PC-9 (cell line): ENCODE results near the gene DCST2. TPM values are rescaled to one million over a fixed set of nuclear protein-coding genes. Genes with fewer than 3 reads are reported as not detected.

Experiments
- BruUV-seq: library from RNA; stranded (reverse); fragments of 400-500 nt; replicated peaks from 2 replicates; lab custom pipeline; 2021; lab: Mats Ljungman, UMichigan
- CTCF ChIA-PET: fragments of 300-600 bp; sonication (Branson Sonifier 250); formaldehyde crosslinking; loops from one replicate; lab custom pipeline; 2022; ENCODE audit warnings: antibody characterized with exemption; lab: Charles Lee
- POLR2A ChIA-PET: fragments of 300-600 bp; sonication (Branson Sonifier 250); formaldehyde crosslinking; loops from one replicate; lab custom pipeline; 2022; ENCODE audit warnings: antibody characterized with exemption; ENCODE audit not compliant: unreplicated experiment; lab: Charles Lee
- DNase-seq, 2 experiments: peaks; one replicate each; pipeline versions ENCODE4 v3.0.0 to v3.0.0-alpha.2; 2015 to 2022; ENCODE audit warnings: mixed read lengths in 1 of 2
- H2AFZ ChIP-seq: fragments of 200-600 bp; sonication (generic); 2 replicates; pipeline ENCODE4 v1.8.1; 2017; ENCODE audit warnings: antibody characterized with exemption
- H3F3A ChIP-seq: fragments of 200-600 bp; sonication (generic); 2 replicates; pipeline ENCODE4 v1.8.1; 2017; ENCODE audit warnings: antibody characterized with exemption, mild to moderate bottlenecking, low read depth; ENCODE audit not compliant: insufficient read depth
- H3K27ac ChIP-seq: fragments of 200-600 bp; sonication (generic); 2 replicates; pipeline ENCODE4 v1.6.1; 2016; ENCODE audit warnings: mixed run types
- H3K27me3 ChIP-seq: fragments of 200-600 bp; sonication (generic); 2 replicates; pipeline ENCODE4 v1.6.1; 2016; ENCODE audit warnings: low read depth, mixed run types; ENCODE audit not compliant: insufficient read depth
- H3K36me3 ChIP-seq: fragments of 200-600 bp; sonication (generic); 2 replicates; pipeline ENCODE4 v1.6.1; 2016; ENCODE audit warnings: low read depth, mixed run types
- H3K4me1 ChIP-seq: fragments of 200-600 bp; sonication (generic); replicated peaks from 2 replicates; pipeline ENCODE4 v1.6.1; 2016; ENCODE audit warnings: mixed run types; ENCODE audit not compliant: insufficient read depth
- H3K4me2 ChIP-seq: fragments of 200-600 bp; sonication (generic); 2 replicates; pipeline ENCODE4 v1.6.1; 2017; ENCODE audit warnings: mixed run types
- H3K4me3 ChIP-seq: fragments of 200-600 bp; sonication (generic); 2 replicates; pipeline ENCODE4 v1.6.1; 2016; ENCODE audit warnings: mixed run types
- H3K79me2 ChIP-seq: fragments of 200-600 bp; sonication (generic); 2 replicates; pipeline ENCODE4 v1.6.1; 2017; ENCODE audit warnings: low read depth, mixed run types
- H3K9me2 ChIP-seq: fragments of 200-600 bp; sonication (generic); 2 replicates; pipeline ENCODE4 v1.8.1; 2017; ENCODE audit warnings: mild to moderate bottlenecking; ENCODE audit not compliant: insufficient read depth
- H3K9me3 ChIP-seq: fragments of 200-600 bp; sonication (generic); 2 replicates; pipeline ENCODE4 v1.8.1; 2016; ENCODE audit warnings: low read depth; ENCODE audit not compliant: insufficient read depth
- H4K20me1 ChIP-seq: fragments of 200-600 bp; sonication (generic); 2 replicates; pipeline ENCODE4 v1.8.1; 2017; ENCODE audit not compliant: insufficient read depth
- CTCF ChIP-seq: fragments of 200-600 bp; sonication (generic); conservative IDR thresholded peaks from 2 replicates; pipeline ENCODE4 v1.6.1; 2017; ENCODE audit warnings: mixed run types, antibody characterized with exemption, mild to moderate bottlenecking, moderate library complexity
- EZH2 ChIP-seq: fragments of 200-600 bp; sonication (generic); IDR thresholded peaks from 2 replicates; pipeline ENCODE4 v1.8.0; 2017; ENCODE audit warnings: antibody characterized with exemption, low read depth
- intact Hi-C: fragments of 100-400 bp; cut with micrococcal nuclease; formaldehyde crosslinking; loops from one replicate; pipeline ENCODE4 v1.10.0; 2022; ENCODE audit not compliant: unreplicated experiment
- total RNA-seq: library from RNA; stranded (reverse); gene quantifications from 2 replicates; pipeline ENCODE4 v1.2.3, GENCODE V29; 2021

Gene DCST2
- total RNA-seq, 1 experiment from 2014 or later, result 4.4 TPM

- H4K20me1 ChIP-seq, result no peaks in the 10 kb centered on the region
- ChIA-PET POLR2A (interaction anchor here (0.5 to 0.7 kb wide), 3 partner anchors 7 to 1449 kb away, joined by 3 to 5 read pairs (median 4); partner anchors contain the start of gene LENEP), CTCF (no interaction called here)
- peak overlapping the region; percentile 90 for H3K4me2 ChIP-seq
- peaks cover 30% of the 10 kb centered on the region for H3F3A ChIP-seq
- no peaks in the 10 kb centered on the region for H3K9me3 ChIP-seq
- peak overlapping the region; percentile 80 for H3K4me3 ChIP-seq
- peaks cover 40% of the 10 kb centered on the region for H3K79me2 ChIP-seq
- TF ChIP-seq CTCF (no peak), EZH2 (no peak)
- H2AFZ ChIP-seq, result peak overlapping the region; percentile 76
- H3K9me2 ChIP-seq, result no peaks in the 10 kb centered on the region
- DNase-seq, result peak; percentile 84 to 98
- H3K27me3 ChIP-seq, result no peaks in the 10 kb centered on the region
- intact Hi-C loops, result loop anchor here (1.0 to 5.0 kb wide), 4 partner anchors 28 to 64 kb away; partner anchors contain the start of genes PMVK and PYGO2
- peaks cover 22% of the 10 kb centered on the region for H3K4me1 ChIP-seq
- H3K36me3 ChIP-seq, result no peaks in the 10 kb centered on the region
- no TSS peak for BruUV-seq
- H3K27ac ChIP-seq, result peak overlapping the region; percentile 72
Observed at GRCh38 chr1:155000726-155001424, 32.7 kb downstream of the DCST2 start.

- Histone ChIP-seq H3K36me3 (no peaks in the 10 kb centered on the region), H3F3A (peaks cover 27% of the 10 kb centered on the region; the same call in 1 of the 2 replicates), H2AFZ (peak overlapping the region; percentile 76; the same call in 1 of the 2 replicates), H3K27me3 (no peaks in the 10 kb centered on the region), H3K4me2 (peak overlapping the region; percentile 90), H3K9me3 (no peaks in the 10 kb centered on the region), H4K20me1 (no peaks in the 10 kb centered on the region), H3K79me2 (peaks cover 35% of the 10 kb centered on the region), H3K4me1 (peaks cover 27% of the 10 kb centered on the region), H3K4me3 (peak overlapping the region; percentile 80), H3K27ac (peak overlapping the region; percentile 72), H3K9me2 (no peaks in the 10 kb centered on the region)
- ChIA-PET POLR2A (no interaction called here), CTCF (interaction anchor here (0.7 kb wide), 1 partner anchor 271 kb away, joined by 4 read pairs; no protein-coding TSS in a partner anchor)
- BruUV-seq, result no TSS peak
- no peak for DNase-seq
- intact Hi-C loops, result loop anchor here (2.0 to 5.0 kb wide), 2 partner anchors 38 to 64 kb away; partner anchors contain the start of genes PMVK and PYGO2
- no peak for TF ChIP-seq CTCF
- no peak for TF ChIP-seq EZH2
Observed at GRCh38 chr1:155000411-155000725, 33.2 kb downstream of the DCST2 start.

GRCh38 chr1:154999571-155000410, 33.8 kb downstream of the DCST2 start:
- H3K79me2 ChIP-seq, result peaks cover 29% of the 10 kb centered on the region
- H3K4me3 ChIP-seq, result peak overlapping the region; percentile 80
- POLR2A ChIA-PET, result no interaction called here
- H3K4me2 ChIP-seq, result peak overlapping the region; percentile 90
- DNase-seq, result no peak
- no peaks in the 10 kb centered on the region for H3K9me2 ChIP-seq
- no peaks in the 10 kb centered on the region for H3K36me3 ChIP-seq
- CTCF ChIA-PET, result interaction anchor here (0.7 kb wide), 2 partner anchors 25 to 270 kb away, joined by 4 read pairs; no protein-coding TSS in a partner anchor
- TF ChIP-seq CTCF, result no peak
- no peak for TF ChIP-seq EZH2
- no peaks in the 10 kb centered on the region for H3K9me3 ChIP-seq
- H3K27me3 ChIP-seq, result no peaks in the 10 kb centered on the region
- H3F3A ChIP-seq, result peaks cover 32% of the 10 kb centered on the region; the same call in 1 of the 2 replicates
- H3K27ac ChIP-seq, result peak overlapping the region; percentile 55
- no peaks in the 10 kb centered on the region for H4K20me1 ChIP-seq
- intact Hi-C loops, result loop anchor here (2.0 to 5.0 kb wide), 2 partner anchors 37 to 63 kb away; partner anchors contain the start of genes PMVK and PYGO2
- BruUV-seq, result no TSS peak
- H3K4me1 ChIP-seq, result peaks cover 28% of the 10 kb centered on the region
- no peak overlapping the region for H2AFZ ChIP-seq
